Endometrial microvascular endothelial cells (primary cell): ENCODE data around the gene NAV2. TPM values are rescaled to one million over a fixed set of nuclear protein-coding genes. Genes with fewer than 3 reads are reported as not detected.

Experiments used
- in situ Hi-C: cut with HindIII; loops from 2 replicates; pipeline ENCODE4 v1.10.0; 2017; ENCODE audit warnings: low sequenced_read_pairs, low pct_unique_long_range_greater_than_20kb; ENCODE audit errors: inconsistent ontology term
- total RNA-seq: library from RNA; depleted of rRNA; stranded (reverse); fragments of >200 nt; gene quantifications from one replicate; pipeline ENCODE4 v1.2.3, GENCODE V29; 2015; ENCODE audit errors: inconsistent ontology term

The NAV2 gene
- total RNA-seq, 1 donor from 2014 or later: 27.0 TPM

GRCh38 chr11:19736831-19737230 lies 24.2 kb downstream of the NAV2 start:
- in situ Hi-C loops: no loop called here

- in situ Hi-C loops: no loop called here
Measured at GRCh38 chr11:19737575-19737974, 24.9 kb downstream of the NAV2 start.

- in situ Hi-C loops: no loop called here
Measured at GRCh38 chr11:19738124-19738523, 25.5 kb downstream of the NAV2 start.

- in situ Hi-C loops: no loop called here
Measured at GRCh38 chr11:19739872-19740271, 27.2 kb downstream of the NAV2 start.

GRCh38 chr11:19740586-19740985 lies 27.9 kb downstream of the NAV2 start:
- in situ Hi-C loops: no loop called here

- in situ Hi-C loops: no loop called here
Measured at GRCh38 chr11:19742588-19743292, 30.1 kb downstream of the NAV2 start.

GRCh38 chr11:19743622-19744021 lies 31.0 kb downstream of the NAV2 start:
- in situ Hi-C loops: no loop called here

GRCh38 chr11:19744130-19744529 lies 31.5 kb downstream of the NAV2 start:
- in situ Hi-C loops: no loop called here

GRCh38 chr11:19746086-19746485 lies 33.4 kb downstream of the NAV2 start:
- in situ Hi-C loops: no loop called here

- in situ Hi-C loops: no loop called here
Measured at GRCh38 chr11:19747634-19748033, 35.0 kb downstream of the NAV2 start.

- in situ Hi-C loops: no loop called here
Measured at GRCh38 chr11:19751055-19751454, 38.4 kb downstream of the NAV2 start.

GRCh38 chr11:19753451-19754106 lies 40.9 kb downstream of the NAV2 start:
- in situ Hi-C loops: no loop called here

GRCh38 chr11:19756675-19757475 lies 44.2 kb downstream of the NAV2 start:
- in situ Hi-C loops: no loop called here

GRCh38 chr11:19759389-19759788 lies 46.8 kb downstream of the NAV2 start:
- in situ Hi-C loops: no loop called here

GRCh38 chr11:19762266-19762665 lies 49.6 kb downstream of the NAV2 start:
- in situ Hi-C loops: no loop called here

GRCh38 chr11:19763330-19763729 lies 50.7 kb downstream of the NAV2 start:
- in situ Hi-C loops: no loop called here

- in situ Hi-C loops: no loop called here
Measured at GRCh38 chr11:19766206-19766605, 53.6 kb downstream of the NAV2 start.

GRCh38 chr11:19766810-19767209 lies 54.2 kb downstream of the NAV2 start:
- in situ Hi-C loops: no loop called here

- in situ Hi-C loops: no loop called here
Measured at GRCh38 chr11:19767627-19768151, 55.1 kb downstream of the NAV2 start.

- in situ Hi-C loops: no loop called here
Measured at GRCh38 chr11:19768197-19768596, 55.6 kb downstream of the NAV2 start.
